Endothelial cell of umbilical vein (primary cell): ENCODE results near the gene HMGXB4.

ENCODE experiments used
- CTCF ChIP-seq, 2 donors: IDR thresholded peaks; 1 replicate in 1 of 2; 2 replicates in 1 of 2; pipeline ENCODE4 v1.5.1; 2011; ENCODE audit warnings: low read length in 2 of 2, mild to moderate bottlenecking in 2 of 2, moderate library complexity in 2 of 2, control low read depth in 1 of 2, inconsistent platforms in 1 of 2, low read depth in 1 of 2; ENCODE audit not compliant: insufficient read depth in 1 of 2; ENCODE audit errors: extremely low read depth in 1 of 2
- GATA2 ChIP-seq: IDR thresholded peaks from 2 replicates; pipeline ENCODE4 v1.7.0; 2011; ENCODE audit warnings: low read depth, mild to moderate bottlenecking, moderate library complexity, mixed read lengths, low read length; ENCODE audit not compliant: insufficient read length, insufficient read depth
- POLR2A ChIP-seq: IDR thresholded peaks from 2 replicates; pipeline ENCODE4 v1.6.1; 2012; ENCODE audit warnings: low read depth, mild to moderate bottlenecking, control low read depth, low read length
- POLR2AphosphoS5 ChIP-seq: IDR thresholded peaks from 2 replicates; pipeline ENCODE4 v1.6.1; 2012; ENCODE audit warnings: low read depth, mild to moderate bottlenecking, control low read depth, low read length, moderate library complexity; ENCODE audit not compliant: insufficient read depth

DNA sequence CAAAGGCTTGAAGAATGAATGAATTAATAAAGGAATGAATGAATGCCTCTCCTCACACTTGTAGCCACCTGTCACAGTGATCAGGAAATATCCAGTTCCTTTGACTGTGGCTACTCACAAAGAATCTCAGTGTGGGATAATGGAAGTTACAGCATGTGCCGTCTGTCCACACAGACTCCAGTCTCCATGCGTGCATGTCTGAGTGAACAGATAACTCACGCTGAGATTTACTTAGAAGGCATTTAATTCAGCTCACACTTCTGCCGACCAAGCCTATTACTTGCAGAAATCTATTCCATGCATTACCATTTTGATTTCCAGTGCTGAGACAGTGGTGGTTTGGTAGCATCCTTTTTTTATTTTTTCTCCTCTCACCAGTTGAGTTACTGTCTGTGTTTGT lies 32.3 kb upstream of the HMGXB4 start:
- TF ChIP-seq CTCF (IDR thresholded peaks at IDR 0.05; ENCODE audit: extremely low read depth in 1 of 2, insufficient read depth in 1 of 2, low read depth in 1 of 2, low read length in 2 of 2) (no peak), GATA2 (no peak), POLR2AphosphoS5 (no peak), POLR2A (no peak)
